ENCODE data around the gene TASP1.

DNA sequence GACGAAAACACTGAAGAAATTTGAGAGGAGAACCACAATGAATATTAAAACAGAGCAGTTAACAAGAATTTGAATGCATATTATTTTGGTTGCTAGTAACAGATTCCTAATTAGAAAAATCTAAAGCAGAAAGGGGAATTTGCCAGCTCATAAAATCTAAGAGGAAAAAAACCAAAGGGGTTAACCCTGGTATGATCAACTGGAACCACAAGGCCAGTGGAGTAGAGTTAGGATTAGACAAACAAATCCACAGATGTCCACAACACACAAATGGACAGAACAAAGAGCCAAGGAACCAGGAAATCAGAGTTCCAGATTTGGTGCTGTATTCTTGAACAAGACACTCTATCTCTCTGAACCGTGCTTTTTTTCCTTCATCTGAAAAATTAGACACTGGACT, 195.0 kb downstream of the TASP1 start:
- no peak for TF ChIP-seq SUZ12 (IDR thresholded peaks at IDR 0.05; ENCODE audit: extremely low read depth, insufficient read depth, insufficient read length)
- no peak for TF ChIP-seq YY1 (IDR thresholded peaks at IDR 0.05; ENCODE audit: insufficient read depth, insufficient read length)

Measured in NT2/D1 (cell line).